ENCODE results near the gene ELK4.

- TF ChIP-seq EZH2 (optimal IDR thresholded peaks at IDR 0.05; ENCODE audit: low read depth, low read length): no peak
- TF ChIP-seq, protein P1, sequence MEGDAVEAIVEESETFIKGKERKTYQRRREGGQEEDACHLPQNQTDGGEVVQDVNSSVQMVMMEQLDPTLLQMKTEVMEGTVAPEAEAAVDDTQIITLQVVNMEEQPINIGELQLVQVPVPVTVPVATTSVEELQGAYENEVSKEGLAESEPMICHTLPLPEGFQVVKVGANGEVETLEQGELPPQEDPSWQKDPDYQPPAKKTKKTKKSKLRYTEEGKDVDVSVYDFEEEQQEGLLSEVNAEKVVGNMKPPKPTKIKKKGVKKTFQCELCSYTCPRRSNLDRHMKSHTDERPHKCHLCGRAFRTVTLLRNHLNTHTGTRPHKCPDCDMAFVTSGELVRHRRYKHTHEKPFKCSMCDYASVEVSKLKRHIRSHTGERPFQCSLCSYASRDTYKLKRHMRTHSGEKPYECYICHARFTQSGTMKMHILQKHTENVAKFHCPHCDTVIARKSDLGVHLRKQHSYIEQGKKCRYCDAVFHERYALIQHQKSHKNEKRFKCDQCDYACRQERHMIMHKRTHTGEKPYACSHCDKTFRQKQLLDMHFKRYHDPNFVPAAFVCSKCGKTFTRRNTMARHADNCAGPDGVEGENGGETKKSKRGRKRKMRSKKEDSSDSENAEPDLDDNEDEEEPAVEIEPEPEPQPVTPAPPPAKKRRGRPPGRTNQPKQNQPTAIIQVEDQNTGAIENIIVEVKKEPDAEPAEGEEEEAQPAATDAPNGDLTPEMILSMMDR (IDR thresholded peaks at IDR 0.05; ENCODE audit: low read length): no peak
These were observed 21.2 kb upstream of the ELK4 start for GRCh38 chr1:205652984-205653383.

Measured in MM.1S (cell line).